ENCODE data around the gene IVD. TPM values are rescaled to one million over a fixed set of nuclear protein-coding genes. Genes with fewer than 3 reads are reported as not detected.

IVD gene
- total and polyA plus RNA-seq, 9 of the 15 experiments (the other 6 are each of a cell fraction or from before 2014, with no cell fraction given): 0.15 to 4.5 (median 2.4) TPM

GRCh38 chr15:40416056-40416455, 10.5 kb downstream of the IVD start:
- Histone ChIP-seq H3K9me1 (ENCODE audit: control insufficient read depth, insufficient read depth, low read length) (no peaks in the 10 kb centered on the region), H3K27ac (ENCODE audit: extremely low read depth, low read depth, low read length) (no peak overlapping the region), H3K9ac (ENCODE audit: insufficient read depth in 1 of 2, low read depth in 2 of 2, low read length in 2 of 2) (0 out of 4 replicates have a peak overlapping the region, but pooled peaks of 1 of the 2 experiments have one; percentile 13), H3K9me3 (replicated peaks; ENCODE audit: control insufficient read depth, insufficient read depth, low read depth, low read length) (no peaks in the 10 kb centered on the region), H3K4me3 (no peak overlapping the region), H3K4me2 (ENCODE audit: insufficient read depth, low read length) (no peak overlapping the region), H4K20me1 (replicated peaks; ENCODE audit: control insufficient read depth, insufficient read depth, low read length) (no peaks in the 10 kb centered on the region), H3K4me1 (replicated peaks in 1 of 2; ENCODE audit: control insufficient read depth in 2 of 2, insufficient read depth in 2 of 2, low read length in 2 of 2) (peaks cover 0 to 7% of the 10 kb centered on the region in 2 experiments; a peak in 2 of 5 replicates), H3K36me3 (ENCODE audit: control insufficient read depth, insufficient read depth, low read length) (no peaks in the 10 kb centered on the region), H3K27me3 (ENCODE audit: control insufficient read depth in 2 of 2, insufficient read depth in 2 of 2, low read length in 2 of 2) (no peaks in the 10 kb centered on the region), H3K79me2 (ENCODE audit: control insufficient read depth, insufficient read depth, low read length) (no peaks in the 10 kb centered on the region), H2AFZ (ENCODE audit: low read depth, low read length) (no peak overlapping the region)
- ATAC-seq (no peak), DNase-seq (ENCODE audit: extremely low read depth in 1 of 4, low spot score in 3 of 4) (no peak), FAIRE-seq (no peak)
- no peak for TF ChIP-seq RNF2 (IDR thresholded peaks at IDR 0.05)
- no peak for TF ChIP-seq SIN3B (IDR thresholded peaks at IDR 0.05; ENCODE audit: low read depth)
- no peak for TF ChIP-seq TCF7 (IDR thresholded peaks at IDR 0.05; ENCODE audit: borderline replicate concordance)
- 84% methylated on average over 14 of the region's 14 CpGs for WGBS (ENCODE audit: insufficient coverage, low coverage, missing lambda C conversion rate)
- CTCF ChIA-PET (ENCODE audit: low intra/inter-chr PET ratio): no interaction called here
- no TSS peak for BruUV-seq (replicated peaks)
- intact Hi-C loops (cut with micrococcal nuclease): no loop called here
- in situ Hi-C loops (cut with MboI): no loop called here
- POLR2A ChIA-PET: no interaction called here

GRCh38 chr15:40418126-40418525, 12.5 kb downstream of the IVD start:
- ChIA-PET CTCF (ENCODE audit: low intra/inter-chr PET ratio) (no interaction called here), POLR2A (interaction anchor here (0.9 kb wide), 1 partner anchor 11 kb away, joined by 3 read pairs; no protein-coding TSS in a partner anchor)
- H3K9me1 ChIP-seq (ENCODE audit: control insufficient read depth, insufficient read depth, low read length): no peaks in the 10 kb centered on the region
- FAIRE-seq (no peak), DNase-seq (ENCODE audit: extremely low read depth in 1 of 4, low spot score in 3 of 4) (no peak), ATAC-seq (no peak)
- peaks cover 0 to 14% of the 10 kb centered on the region in 2 experiments; a peak in 3 of 5 replicates for H3K4me1 ChIP-seq (replicated peaks in 1 of 2; ENCODE audit: control insufficient read depth in 2 of 2, insufficient read depth in 2 of 2, low read length in 2 of 2)
- H4K20me1 ChIP-seq (replicated peaks; ENCODE audit: control insufficient read depth, insufficient read depth, low read length): no peaks in the 10 kb centered on the region
- H3K4me3 ChIP-seq: no peak overlapping the region
- no peaks in the 10 kb centered on the region for H3K9me3 ChIP-seq (replicated peaks; ENCODE audit: control insufficient read depth, insufficient read depth, low read depth, low read length)
- BruUV-seq (replicated peaks): no TSS peak
- H3K79me2 ChIP-seq (ENCODE audit: control insufficient read depth, insufficient read depth, low read length): no peaks in the 10 kb centered on the region
- intact Hi-C loops (cut with micrococcal nuclease): no loop called here
- H3K36me3 ChIP-seq (ENCODE audit: control insufficient read depth, insufficient read depth, low read length): no peaks in the 10 kb centered on the region
- H3K27ac ChIP-seq (ENCODE audit: extremely low read depth, low read depth, low read length): no peak overlapping the region
- H3K9ac ChIP-seq (ENCODE audit: insufficient read depth in 1 of 2, low read depth in 2 of 2, low read length in 2 of 2): no peak overlapping the region; a peak in 1 of 4 replicates
- no peak overlapping the region for H2AFZ ChIP-seq (ENCODE audit: low read depth, low read length)
- TF ChIP-seq POU5F1 (IDR thresholded peaks at IDR 0.05; ENCODE audit: borderline replicate concordance, low read depth, low read length, partially characterized antibody): no peak
- in situ Hi-C loops (cut with MboI): no loop called here
- 76% methylated on average over 10 of the region's 10 CpGs for WGBS (ENCODE audit: insufficient coverage, low coverage, missing lambda C conversion rate)
- no peak overlapping the region for H3K4me2 ChIP-seq (ENCODE audit: insufficient read depth, low read length)
- no peaks in the 10 kb centered on the region for H3K27me3 ChIP-seq (ENCODE audit: control insufficient read depth in 2 of 2, insufficient read depth in 2 of 2, low read length in 2 of 2)
